H1 (cell line): ENCODE data around the gene CA10. TPM values are rescaled to one million over a fixed set of nuclear protein-coding genes. Genes with fewer than 3 reads are reported as not detected.

Experiments used
- CTCF ChIA-PET: fragments of 300-600 bp; sonication (Branson Sonifier 250); formaldehyde crosslinking; loops from one replicate; lab custom pipeline; 2021; ENCODE audit not compliant: partially characterized antibody; lab: Charles Lee
- POLR2A ChIA-PET: fragments of 300-600 bp; sonication (Branson Sonifier 250); formaldehyde crosslinking; loops from one replicate; lab custom pipeline; 2021; ENCODE audit warnings: inconsistent platforms; ENCODE audit not compliant: partially characterized antibody; lab: Charles Lee
- DNase-seq, 2 experiments: peaks; one replicate each; pipeline versions ENCODE4 v3.0.0 to v3.0.0-alpha.2; 2010 to 2022; ENCODE audit warnings: low spot score in 2 of 2, low read depth in 1 of 2, mixed read lengths in 1 of 2
- FAIRE-seq: peaks from 2 replicates; lab custom pipeline; 2011; peaks lifted over from hg19 to GRCh38; lab: Jason Lieb, UNC
- H2AFZ ChIP-seq: 2 replicates; pipeline ENCODE4 v1.8.1; 2012; ENCODE audit warnings: low read length, inconsistent platforms
- H2AK5ac ChIP-seq: 2 replicates; pipeline ENCODE4 v1.6.1; 2013; ENCODE audit warnings: low read depth, low read length
- H2BK120ac ChIP-seq: replicated peaks from 2 replicates; pipeline ENCODE3; 2013; ENCODE audit warnings: low read depth, low read length, inconsistent platforms
- H2BK12ac ChIP-seq: 2 replicates; pipeline ENCODE4 v1.6.1; 2013; ENCODE audit warnings: low read depth, low read length
- H2BK15ac ChIP-seq: 2 replicates; pipeline ENCODE4 v1.6.1; 2013; ENCODE audit warnings: low read length
- H2BK20ac ChIP-seq: 2 replicates; pipeline ENCODE4 v1.6.1; 2013; ENCODE audit warnings: low read length
- H2BK5ac ChIP-seq: 2 replicates; pipeline ENCODE4 v1.6.1; 2013; ENCODE audit warnings: low read depth, low read length
- H3K14ac ChIP-seq: 2 replicates; pipeline ENCODE4 v1.6.1; 2013; ENCODE audit warnings: inconsistent platforms; ENCODE audit not compliant: insufficient read length
- H3K18ac ChIP-seq: 2 replicates; pipeline ENCODE4 v1.6.1; 2013; ENCODE audit warnings: low read length; ENCODE audit errors: extremely low read depth
- H3K23ac ChIP-seq: 2 replicates; pipeline ENCODE4 v1.6.1; 2013; ENCODE audit warnings: inconsistent platforms; ENCODE audit not compliant: insufficient read length
- H3K23me2 ChIP-seq: 2 replicates; pipeline ENCODE4 v1.6.1; 2013; ENCODE audit warnings: low read depth, low read length
- H3K27ac ChIP-seq: 2 replicates; pipeline ENCODE4 v1.6.1; 2011; ENCODE audit warnings: low read depth, low read length, inconsistent platforms
- H3K27me3 ChIP-seq, 4 experiments: replicated peaks in 1 of 4; 1 replicate in 1 of 4; 2 replicates in 3 of 4; pipeline versions ENCODE4 v1.6.1 to v1.8.1; 2011 to 2013; ENCODE audit warnings: low read length in 3 of 4, mild to moderate bottlenecking in 3 of 4, inconsistent platforms in 2 of 4, mixed read lengths in 2 of 4, moderate library complexity in 1 of 4; ENCODE audit not compliant: control insufficient read depth in 3 of 4, insufficient read depth in 3 of 4; ENCODE audit errors: extremely low read depth in 1 of 4
- H3K36me3 ChIP-seq, 4 experiments: 2 replicates each; pipeline versions ENCODE4 v1.6.1 to v1.8.1; 2011 to 2013; ENCODE audit warnings: mild to moderate bottlenecking in 4 of 4, low read length in 3 of 4, moderate library complexity in 2 of 4, control low read depth in 1 of 4, inconsistent platforms in 1 of 4; ENCODE audit not compliant: insufficient read depth in 4 of 4, control insufficient read depth in 2 of 4
- H3K4ac ChIP-seq: replicated peaks from 2 replicates; pipeline ENCODE3; 2013; ENCODE audit warnings: low read length, low read depth, mixed read lengths, inconsistent platforms; ENCODE audit not compliant: insufficient read length
- H3K4me1 ChIP-seq, 4 experiments: replicated peaks in 1 of 4; 1 replicate in 1 of 4; 2 replicates in 3 of 4; pipeline versions ENCODE4 v1.6.1 to v1.8.1; 2011 to 2013; ENCODE audit warnings: low read length in 3 of 4, inconsistent platforms in 2 of 4, mixed read lengths in 1 of 4; ENCODE audit not compliant: insufficient read depth in 4 of 4, control insufficient read depth in 3 of 4
- H3K4me2 ChIP-seq, 2 experiments: 2 replicates each; pipeline versions ENCODE4 v1.6.1 to v1.8.1; 2011 to 2013; ENCODE audit warnings: low read depth in 2 of 2, low read length in 2 of 2, control low read depth in 1 of 2, inconsistent platforms in 1 of 2, mild to moderate bottlenecking in 1 of 2; ENCODE audit not compliant: insufficient read depth in 1 of 2
- H3K4me3 ChIP-seq, 4 experiments: fragments of 200-600, 300-600 bp in 1 of 4; sonication (generic), shearing (Covaris generic), sonication (Bioruptor Twin) in 1 of 4; 2 replicates each; pipeline versions ENCODE4 v1.5.1 to v1.8.1; 2011 to 2016; ENCODE audit warnings: low read length in 4 of 4, low read depth in 3 of 4, control low read depth in 2 of 4, inconsistent platforms in 2 of 4, mild to moderate bottlenecking in 2 of 4, mixed read lengths in 1 of 4, moderate library complexity in 1 of 4; ENCODE audit not compliant: insufficient read depth in 2 of 4; ENCODE audit errors: extremely low read depth in 1 of 4
- H3K56ac ChIP-seq: replicated peaks from 2 replicates; pipeline ENCODE3; 2013; ENCODE audit warnings: low read depth, mild to moderate bottlenecking, mixed read lengths, low read length, inconsistent platforms; ENCODE audit not compliant: insufficient read length
- H3K79me1 ChIP-seq: 2 replicates; pipeline ENCODE4 v1.6.1; 2013; ENCODE audit warnings: low read depth, low read length, control low read depth
- H3K79me2 ChIP-seq, 2 experiments: 2 replicates each; pipeline versions ENCODE4 v1.6.1 to v1.8.1; 2012 to 2013; ENCODE audit warnings: low read length in 2 of 2, mild to moderate bottlenecking in 2 of 2, inconsistent platforms in 1 of 2; ENCODE audit not compliant: insufficient read depth in 2 of 2, control insufficient read depth in 1 of 2
- H3K9ac ChIP-seq, 4 experiments: replicated peaks in 1 of 4; 1 replicate in 1 of 4; 2 replicates in 3 of 4; pipeline versions ENCODE4 v1.6.1 to v1.8.1; 2011 to 2013; ENCODE audit warnings: low read depth in 3 of 4, low read length in 3 of 4, control low read depth in 2 of 4, mild to moderate bottlenecking in 2 of 4, moderate library complexity in 2 of 4, inconsistent platforms in 1 of 4; ENCODE audit errors: extremely low read depth in 1 of 4
- H3K9me3 ChIP-seq, 2 experiments: 2 replicates each; pipeline versions ENCODE4 v1.6.1 to v1.8.1; 2012 to 2013; ENCODE audit warnings: mild to moderate bottlenecking in 2 of 2, moderate library complexity in 2 of 2, control low read depth in 1 of 2, inconsistent platforms in 1 of 2, low read depth in 1 of 2, low read length in 1 of 2, mixed read lengths in 1 of 2; ENCODE audit not compliant: insufficient read depth in 2 of 2
- H4K20me1 ChIP-seq, 2 experiments: replicated peaks in 1 of 2; 2 replicates each; pipeline versions ENCODE3 to v1.8.1; 2011 to 2013; ENCODE audit warnings: inconsistent platforms in 2 of 2, low read length in 2 of 2, mild to moderate bottlenecking in 1 of 2; ENCODE audit not compliant: insufficient read depth in 2 of 2, control insufficient read depth in 1 of 2
- H4K5ac ChIP-seq: 2 replicates; pipeline ENCODE4 v1.6.1; 2013; ENCODE audit warnings: low read length, low read depth, mixed read lengths, inconsistent platforms; ENCODE audit not compliant: insufficient read length
- H4K8ac ChIP-seq: 2 replicates; pipeline ENCODE4 v1.8.0; 2013; ENCODE audit warnings: mild to moderate bottlenecking, moderate library complexity, low read length, inconsistent platforms; ENCODE audit not compliant: insufficient read depth; ENCODE audit errors: extremely low read depth
- H4K91ac ChIP-seq: replicated peaks from 2 replicates; pipeline ENCODE3; 2013; ENCODE audit warnings: low read length, mixed read lengths, inconsistent platforms; ENCODE audit not compliant: insufficient read length
- KDM4A ChIP-seq: IDR thresholded peaks from one replicate; pipeline ENCODE4 v1.7.1; 2012; ENCODE audit warnings: low read depth, mild to moderate bottlenecking, moderate library complexity, low read length, inconsistent platforms; ENCODE audit not compliant: severe bottlenecking
- RNF2 ChIP-seq: fragments of 200-900, 300-1000 bp; sonication (generic); IDR thresholded peaks from 2 replicates; pipeline ENCODE4 v1.7.1; 2016; ENCODE audit warnings: borderline replicate concordance, low read depth, mild to moderate bottlenecking, antibody characterized with exemption, low read length; ENCODE audit not compliant: poor library complexity, severe bottlenecking; ENCODE audit errors: missing control alignments
- SAP30 ChIP-seq: fragments of 300-600 bp; sonication (generic); IDR thresholded peaks from 2 replicates; pipeline ENCODE4 v1.7.1; 2012; ENCODE audit warnings: low read length, moderate library complexity, mild to moderate bottlenecking, inconsistent platforms; ENCODE audit not compliant: insufficient read depth, insufficient replicate concordance
- SRF ChIP-seq: IDR thresholded peaks from 2 replicates; pipeline ENCODE4 v1.6.1; 2011; ENCODE audit warnings: mild to moderate bottlenecking, low read depth, low read length, moderate library complexity
- ZNF274 ChIP-seq: IDR thresholded peaks from 2 replicates; pipeline ENCODE4 v1.7.0; 2012; ENCODE audit warnings: low read length, borderline replicate concordance; ENCODE audit errors: extremely low read depth
- WGBS, 2 experiments: shearing (Covaris generic) in 1 of 2; methylation state at CpG; one replicate each; pipeline versions ENCODE4 v1.1.6 to v1.1.7; 2013 to 2015; ENCODE audit warnings: low lambda C conversion rate in 2 of 2, mixed read lengths in 2 of 2, inconsistent platforms in 1 of 2, low coverage in 1 of 2, missing lambda C conversion rate in 1 of 2; ENCODE audit not compliant: insufficient replicate concordance in 2 of 2, insufficient coverage in 1 of 2, insufficient read length in 1 of 2; ENCODE audit errors: extremely low coverage in 1 of 2, missing lambda C conversion rate in 1 of 2; 5-methylcytosine and 5-hydroxymethylcytosine counted together
- polyA plus RNA-seq, 7 experiments: library from polyadenylated mRNA; depleted of rRNA in 3 of 7; stranded (reverse) in 5 of 7; unstranded in 2 of 7; fragments of >200 nt in 5 of 7; fragments of 200-250 nt in 2 of 7; gene quantifications; 1 replicate in 5 of 7; 2 replicates in 1 of 7; 4 replicates in 1 of 7; pipeline versions ENCODE4 v1.2.1 to v1.2.3, GENCODE V29; 2011 to 2013; ENCODE audit warnings: missing spikeins in 2 of 7, mixed read lengths in 2 of 7
- total RNA-seq: library from RNA; stranded (reverse); fragmentation: NEBNext Ultra II Directional; extraction: Animal tissue kit (Norgen Biotek cat#: 25700); gene quantifications from 2 replicates; pipeline ENCODE4 v1.2.1, GENCODE V29; 2021

Gene CA10
- total and polyA plus RNA-seq, 2 of the 8 experiments (the other 6 are each of a cell fraction or from before 2014, with no cell fraction given): 0.60 to 0.63 TPM

GRCh38 chr17:51941272-51941671 is 217.2 kb downstream of the CA10 start:
- H2AFZ ChIP-seq: no peak overlapping the region
- no peak overlapping the region for H2BK5ac ChIP-seq
- H2AK5ac ChIP-seq: no peak overlapping the region
- H2BK120ac ChIP-seq: no peak overlapping the region
- H2BK20ac ChIP-seq: no peak overlapping the region
- H4K91ac ChIP-seq: no peak overlapping the region
- no peak for DNase-seq
- no peaks in the 10 kb centered on the region for H4K20me1 ChIP-seq
- H3K18ac ChIP-seq: no peak overlapping the region
- H4K5ac ChIP-seq: no peak overlapping the region
- CTCF ChIA-PET: no interaction called here
- H3K4me2 ChIP-seq: no peak overlapping the region
- H2BK12ac ChIP-seq: no peak overlapping the region
- no peak overlapping the region for H2BK15ac ChIP-seq
- H3K56ac ChIP-seq: no peak overlapping the region
- H3K27ac ChIP-seq: no peak overlapping the region
- no peaks in the 10 kb centered on the region for H3K23me2 ChIP-seq
- H3K9ac ChIP-seq: no peak overlapping the region
- no peak for TF ChIP-seq RNF2
- TF ChIP-seq ZNF274: no peak
- no peak for TF ChIP-seq KDM4A
- no peak for TF ChIP-seq SRF
- TF ChIP-seq SAP30: no peak
- TF ChIP-seq, all 59 proteins: peak for 0
- H3K36me3 ChIP-seq: no peaks in the 10 kb centered on the region
- H3K79me1 ChIP-seq: no peaks in the 10 kb centered on the region
- FAIRE-seq: no peak
- no peak overlapping the region for H3K4me3 ChIP-seq
- no peak overlapping the region for H3K23ac ChIP-seq
- POLR2A ChIA-PET: no interaction called here
- no peak overlapping the region for H4K8ac ChIP-seq
- no peaks in the 10 kb centered on the region for H3K27me3 ChIP-seq
- no peak overlapping the region for H3K4ac ChIP-seq
- no peaks in the 10 kb centered on the region for H3K79me2 ChIP-seq
- H3K14ac ChIP-seq: no peak overlapping the region
- 87% methylated on average over 3 of the region's 3 CpGs; no CpG with 5 or more reads in 1 of the 2 experiments for WGBS, 2 experiments
- H3K9me3 ChIP-seq: no peaks in the 10 kb centered on the region
- no peaks in the 10 kb centered on the region for H3K4me1 ChIP-seq
